Lung (tissue), 12 donors: ENCODE data around the gene ZFYVE1. TPM values are rescaled to one million over a fixed set of nuclear protein-coding genes. Genes with fewer than 3 reads are reported as not detected.
"Not testable (repeated sequence)": the region's sequence is repeated elsewhere in the genome, so short reads cannot be mapped to it uniquely, and the experiment has no call there.

Experiments
- ATAC-seq: fragments of 200-7000 bp; cut with Tn5 transposase; one replicate; pipeline ENCODE4 v1.9.1; 2020; ENCODE audit warnings: moderate number of reproducible peaks; ENCODE audit not compliant: insufficient read depth, low FRiP score
- DNase-seq, 3 donors: peaks; one replicate each; pipeline ENCODE4 v3.0.0-alpha.2; 2013 to 2017
- H3K27ac ChIP-seq, 2 donors: one replicate each; pipeline ENCODE4 v1.5.1; 2013; ENCODE audit warnings: mild to moderate bottlenecking in 2 of 2, moderate library complexity in 2 of 2, control low read depth in 1 of 2, inconsistent platforms in 1 of 2, low read depth in 1 of 2, low read length in 1 of 2
- H3K27me3 ChIP-seq, 3 donors: one replicate each; pipeline ENCODE4 v1.5.1; 2013; ENCODE audit warnings: low read length in 2 of 3; ENCODE audit not compliant: control insufficient read depth in 3 of 3, insufficient read depth in 3 of 3
- H3K36me3 ChIP-seq, 4 donors: one replicate each; pipeline ENCODE4 v1.5.1; 2013; ENCODE audit warnings: low read length in 4 of 4, mild to moderate bottlenecking in 1 of 4, moderate library complexity in 1 of 4; ENCODE audit not compliant: control insufficient read depth in 4 of 4, insufficient read depth in 4 of 4
- H3K4me1 ChIP-seq, 5 donors: one replicate each; pipeline ENCODE4 v1.5.1; 2013; ENCODE audit warnings: low read length in 5 of 5, mild to moderate bottlenecking in 2 of 5, moderate library complexity in 1 of 5; ENCODE audit not compliant: control insufficient read depth in 5 of 5, insufficient read depth in 5 of 5
- H3K4me3 ChIP-seq: one replicate; pipeline ENCODE4 v1.5.1; 2013; ENCODE audit warnings: mild to moderate bottlenecking, control low read depth, moderate library complexity
- H3K9ac ChIP-seq, 2 donors: one replicate each; pipeline ENCODE4 v1.5.1; 2013; ENCODE audit warnings: low read length in 2 of 2, control low read depth in 1 of 2; ENCODE audit not compliant: insufficient read depth in 1 of 2
- H3K9me3 ChIP-seq, 4 donors: one replicate each; pipeline ENCODE4 v1.5.1; 2013; ENCODE audit warnings: low read length in 3 of 4, mild to moderate bottlenecking in 1 of 4, moderate library complexity in 1 of 4; ENCODE audit not compliant: control insufficient read depth in 4 of 4, insufficient read depth in 3 of 4
- WGBS, 2 donors: extraction: QIAGEN DNeasy Blood & Tissue Kit; methylation state at CpG; one replicate each; pipeline ENCODE4 v1.1.7; 2013; 5-methylcytosine and 5-hydroxymethylcytosine counted together
- polyA plus RNA-seq, 2 donors: library from polyadenylated mRNA; stranded (reverse); fragments of 200-250 nt; gene quantifications; one replicate each; pipeline ENCODE4 v1.2.1, GENCODE V29; 2013
- total RNA-seq, 2 donors: library from RNA; depleted of rRNA in 1 of 2; stranded (reverse); fragments of >200 nt in 1 of 2; gene quantifications; one replicate each; pipeline ENCODE4 v1.2.1, GENCODE V29; 2014 to 2021
- TF ChIP-seq, protein P1 (sequence below): IDR thresholded peaks from 2 replicates; pipeline ENCODE4 v1.5.1; 2012; ENCODE audit warnings: mild to moderate bottlenecking; ENCODE audit errors: control extremely low read depth, extremely low read depth
- donor health status: control.
- donor health status: control.
- donor health status: Bipolar disorder and iron deficiency.
- donor health status: healthy.
- donor health status: DM: yes; HTN: yes; CAD: no.

ZFYVE1 gene
- total and polyA plus RNA-seq, 4 donors, result 4.1 to 17.7 (median 14.2) TPM

- TF ChIP-seq, protein P1, sequence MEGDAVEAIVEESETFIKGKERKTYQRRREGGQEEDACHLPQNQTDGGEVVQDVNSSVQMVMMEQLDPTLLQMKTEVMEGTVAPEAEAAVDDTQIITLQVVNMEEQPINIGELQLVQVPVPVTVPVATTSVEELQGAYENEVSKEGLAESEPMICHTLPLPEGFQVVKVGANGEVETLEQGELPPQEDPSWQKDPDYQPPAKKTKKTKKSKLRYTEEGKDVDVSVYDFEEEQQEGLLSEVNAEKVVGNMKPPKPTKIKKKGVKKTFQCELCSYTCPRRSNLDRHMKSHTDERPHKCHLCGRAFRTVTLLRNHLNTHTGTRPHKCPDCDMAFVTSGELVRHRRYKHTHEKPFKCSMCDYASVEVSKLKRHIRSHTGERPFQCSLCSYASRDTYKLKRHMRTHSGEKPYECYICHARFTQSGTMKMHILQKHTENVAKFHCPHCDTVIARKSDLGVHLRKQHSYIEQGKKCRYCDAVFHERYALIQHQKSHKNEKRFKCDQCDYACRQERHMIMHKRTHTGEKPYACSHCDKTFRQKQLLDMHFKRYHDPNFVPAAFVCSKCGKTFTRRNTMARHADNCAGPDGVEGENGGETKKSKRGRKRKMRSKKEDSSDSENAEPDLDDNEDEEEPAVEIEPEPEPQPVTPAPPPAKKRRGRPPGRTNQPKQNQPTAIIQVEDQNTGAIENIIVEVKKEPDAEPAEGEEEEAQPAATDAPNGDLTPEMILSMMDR, result no peak
- Histone ChIP-seq H3K4me3 (no peak overlapping the region), H3K36me3 (peaks cover 8 to 18% (median 12%) of the 10 kb centered on the region in 4 donors), H3K27ac (no peak overlapping the region), H3K9me3 (no peaks in the 10 kb centered on the region), H3K4me1 (peaks cover 0 to 3% (median 0%) of the 10 kb centered on the region in 5 donors), H3K27me3 (no peaks in the 10 kb centered on the region), H3K9ac (no peak overlapping the region)
- DNase-seq, result no peak
- no peak for ATAC-seq
- WGBS, 2 donors, result 85% methylated on average over 10 of the region's 10 CpGs
Measured at GRCh38 chr14:72961579-72962335, 65.1 kb downstream of the ZFYVE1 start.

DNA sequence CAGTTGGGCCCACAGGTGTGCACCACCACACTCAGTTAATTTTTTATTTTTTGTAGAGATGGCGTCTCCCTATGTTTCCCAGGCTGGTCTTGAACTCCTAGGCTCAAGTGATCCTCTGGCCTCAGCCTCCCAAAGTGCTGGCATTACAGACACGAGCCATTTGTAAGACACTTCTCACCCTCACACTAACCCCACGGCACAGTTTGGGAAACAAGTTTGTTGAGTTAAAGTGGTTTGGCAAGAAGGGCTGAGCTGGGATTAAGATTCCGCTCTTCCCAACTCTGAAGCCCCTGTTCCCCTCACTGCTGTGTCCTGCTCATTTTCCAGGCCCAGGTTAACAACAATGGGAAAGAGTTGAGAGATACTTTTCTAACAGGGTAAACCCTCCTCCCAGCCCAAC, 65.9 kb downstream of the ZFYVE1 start:
- ATAC-seq, H3K27me3 ChIP-seq, H3K4me1 ChIP-seq, H3K9me3 ChIP-seq, H3K9ac ChIP-seq, DNase-seq, H3K27ac ChIP-seq, H3K4me3 ChIP-seq: not testable (repeated sequence)
- 95% methylated on average over 4 of the region's 4 CpGs for WGBS, 2 donors
- peaks cover 8 to 24% (median 14%) of the 10 kb centered on the region in 4 donors for H3K36me3 ChIP-seq

DNA sequence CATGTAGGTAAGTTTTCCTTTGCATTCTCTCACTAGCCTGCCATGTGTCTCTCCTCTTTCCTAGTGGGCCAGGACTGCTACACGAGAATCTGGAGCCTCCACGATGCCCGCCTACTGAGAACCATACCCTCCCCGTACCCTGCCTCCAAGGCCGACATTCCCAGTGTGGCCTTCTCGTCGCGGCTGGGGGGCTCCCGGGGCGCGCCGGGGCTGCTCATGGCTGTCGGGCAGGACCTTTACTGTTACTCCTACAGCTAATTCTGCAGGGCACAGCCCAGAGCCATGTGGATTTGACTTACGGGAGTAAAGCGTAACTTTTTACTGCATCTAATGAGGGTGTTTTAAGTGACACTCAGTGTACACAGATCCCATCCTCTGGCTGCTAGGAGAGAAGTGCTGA, 68.4 kb downstream of the ZFYVE1 start:
- Histone ChIP-seq H3K36me3 (peaks cover 8 to 27% (median 16%) of the 10 kb centered on the region in 4 donors), H3K9me3 (peaks cover 0 to 2% (median 0%) of the 10 kb centered on the region in 4 donors), H3K4me1 (peaks cover 0 to under 1% (median 0%) of the 10 kb centered on the region in 5 donors), H3K27ac (no peak overlapping the region), H3K27me3 (no peaks in the 10 kb centered on the region), H3K9ac (no peak overlapping the region), H3K4me3 (no peak overlapping the region)
- ATAC-seq (no peak), DNase-seq (no peak)
- TF ChIP-seq, protein P1, result no peak
- WGBS, 2 donors, result 97% methylated on average over 15 of the region's 15 CpGs

GRCh38 chr14:72957213-72957612, 69.7 kb downstream of the ZFYVE1 start:
- H3K27ac ChIP-seq, result no peak overlapping the region
- H3K4me3 ChIP-seq, result no peak overlapping the region
- ATAC-seq (no peak), DNase-seq (no peak)
- 93 to 94% methylated on average over 3 of the region's 3 CpGs for WGBS, 2 donors
- H3K9ac ChIP-seq, result no peak overlapping the region
- peaks cover 0 to 2% (median 0%) of the 10 kb centered on the region in 4 donors for H3K9me3 ChIP-seq
- H3K36me3 ChIP-seq, result peaks cover 8 to 27% (median 17%) of the 10 kb centered on the region in 4 donors
- TF ChIP-seq, protein P1, result no peak
- no peaks in the 10 kb centered on the region for H3K4me1 ChIP-seq
- H3K27me3 ChIP-seq, result no peaks in the 10 kb centered on the region

GRCh38 chr14:72956741-72957140, 70.2 kb downstream of the ZFYVE1 start:
- not testable (repeated sequence) for H3K27me3 ChIP-seq, H3K9me3 ChIP-seq, H3K4me3 ChIP-seq, ATAC-seq, H3K9ac ChIP-seq, H3K4me1 ChIP-seq, DNase-seq, H3K27ac ChIP-seq
- peaks cover 8 to 27% (median 17%) of the 10 kb centered on the region in 4 donors for H3K36me3 ChIP-seq
- 92 to 98% methylated on average over 9 of the region's 9 CpGs for WGBS, 2 donors
